RPMI8226 (cell line): Measurements from ENCODE around the gene INTS4.
"Not testable (repeated sequence)": the region's sequence is repeated elsewhere in the genome, so short reads cannot be mapped to it uniquely, and the experiment has no call there.

ENCODE experiments used
- DNase-seq: peaks from one replicate; pipeline ENCODE4 v3.0.0-alpha.2; 2015

Gene INTS4

DNA sequence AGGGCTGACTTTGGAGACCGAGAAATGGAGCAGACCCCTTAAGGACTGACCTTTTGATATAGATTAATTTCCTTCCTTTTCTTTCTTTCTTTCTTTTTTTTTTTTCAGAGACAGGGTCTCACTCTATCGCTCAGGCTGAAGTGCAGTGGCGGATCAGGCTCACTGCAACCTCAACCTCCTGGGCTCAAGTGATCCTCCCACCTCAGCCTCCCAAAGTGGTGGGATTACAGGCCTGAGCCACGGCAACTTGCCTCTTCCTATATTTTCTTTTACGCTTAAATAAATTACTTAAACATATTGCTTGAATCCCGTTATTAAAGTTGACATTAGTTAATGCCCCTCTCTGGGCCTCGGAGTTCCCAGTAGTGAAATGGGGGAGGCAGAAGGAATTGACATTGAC lies 29.0 kb upstream of the INTS4 start:
- DNase-seq, result no peak

DNA sequence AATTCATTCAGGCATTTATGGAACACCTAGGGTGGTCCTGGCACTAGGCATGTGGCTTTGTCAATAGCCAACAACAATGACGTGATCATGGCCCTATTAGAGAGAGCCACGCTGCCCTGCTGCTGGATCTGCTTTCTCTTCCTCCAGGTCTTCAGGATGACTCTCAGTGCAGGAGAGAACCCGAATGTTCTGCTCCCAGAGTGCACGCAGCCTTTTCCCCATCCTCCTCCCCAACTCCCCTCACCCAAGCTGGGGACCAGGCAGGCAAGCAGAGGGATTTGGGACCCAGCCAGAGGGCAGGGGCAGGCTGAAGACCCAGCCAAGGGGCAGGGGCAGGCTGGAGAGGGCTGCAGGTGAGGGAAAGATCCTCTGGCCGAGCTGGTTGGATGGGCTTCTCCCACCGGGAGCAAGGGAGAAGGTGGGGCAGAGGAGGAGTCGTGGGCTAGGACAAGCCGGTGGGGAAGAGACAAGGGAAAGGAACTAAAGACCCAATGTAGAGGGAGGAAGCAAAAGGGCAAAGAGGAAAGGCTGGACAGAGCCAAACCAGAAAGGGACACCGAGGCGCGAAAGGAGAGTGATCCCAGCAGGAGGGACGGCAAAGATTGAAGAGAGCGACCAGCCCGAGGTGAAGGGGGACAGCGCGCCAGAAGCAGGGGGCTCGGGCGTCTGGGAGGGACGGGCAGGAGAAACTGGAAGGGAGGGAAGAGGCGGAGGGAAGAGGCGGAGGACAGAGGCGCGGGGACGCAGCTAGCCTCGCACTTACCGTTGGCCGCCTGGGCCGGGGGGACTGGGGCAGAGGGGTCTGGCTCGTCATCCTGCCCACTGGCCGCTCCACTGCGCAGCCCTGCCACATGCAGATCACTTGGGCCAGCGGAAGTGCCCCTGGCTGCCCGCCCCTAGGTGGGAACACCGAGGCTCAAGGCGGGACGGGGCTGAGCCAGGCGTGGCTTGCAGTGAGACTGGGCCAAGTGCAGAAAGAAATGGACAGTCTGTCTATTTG lies 28.2 kb upstream of the INTS4 start, which contains the start of gene KCTD14:
TSS of gene KCTD14 (minus strand) at position 880 of the 1,000 bp plus-strand sequence. CDS start at position 853, 27 bp downstream.
- DNase-seq, result no peak

DNA sequence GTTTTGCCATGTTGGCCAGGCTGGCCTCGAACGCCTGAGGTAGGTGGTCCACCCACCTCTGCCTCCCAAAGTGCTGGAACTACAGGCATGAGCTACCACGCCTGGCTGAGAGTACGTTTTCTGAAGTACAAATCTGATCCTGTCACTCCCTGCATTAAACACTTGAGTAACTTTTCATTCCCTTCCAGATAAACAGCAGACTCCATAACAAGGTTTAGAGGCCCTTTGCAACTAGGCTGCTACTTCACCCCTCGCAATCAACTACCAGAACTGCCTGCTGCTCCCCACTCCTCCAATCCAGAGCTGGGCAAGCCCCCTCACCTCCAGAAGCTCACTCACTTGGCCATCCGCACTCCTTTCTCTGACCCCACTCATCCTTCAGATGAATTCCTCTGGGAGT lies 27.1 kb upstream of the INTS4 start:
- DNase-seq, result no peak

DNA sequence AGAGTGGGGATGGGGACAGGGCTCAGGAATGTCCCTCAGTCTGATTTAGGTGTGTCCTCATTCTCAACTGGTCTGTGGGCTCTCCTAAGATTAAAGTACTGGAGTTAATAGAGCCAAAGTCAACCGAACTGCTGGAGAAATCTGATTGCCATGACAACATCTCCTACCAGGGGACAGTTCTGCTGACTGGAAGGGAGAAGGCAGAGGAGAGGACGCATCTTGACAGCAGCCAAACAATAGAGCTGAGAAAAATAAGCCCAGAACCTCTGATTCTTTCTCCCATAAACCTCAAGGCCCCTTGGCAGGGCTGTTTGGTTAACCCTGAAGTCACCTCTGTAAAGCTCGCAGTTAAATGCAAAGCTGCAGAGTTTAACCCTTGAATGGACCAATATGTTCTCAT lies 25.8 kb upstream of the INTS4 start:
- DNase-seq, result no peak

DNA sequence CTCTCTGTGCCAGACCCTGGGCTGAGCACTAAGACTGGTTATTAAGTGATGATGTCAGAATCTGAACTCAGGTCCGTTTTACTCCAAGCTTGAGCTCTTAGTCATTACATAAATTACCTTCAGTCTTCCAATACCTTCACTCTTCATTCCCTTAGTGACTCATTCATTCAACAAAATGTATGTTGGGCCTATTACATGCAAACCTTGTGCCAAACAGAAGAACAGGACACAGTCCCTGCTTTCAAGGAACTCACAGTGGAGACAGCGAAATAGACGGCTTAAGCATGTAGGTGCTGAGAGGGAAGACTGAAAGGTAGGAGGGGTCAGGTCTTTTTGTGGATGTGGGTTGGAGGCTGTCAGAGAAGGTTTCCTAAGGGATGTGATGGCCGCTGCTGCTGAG lies 25.3 kb upstream of the INTS4 start:
- no peak for DNase-seq

DNA sequence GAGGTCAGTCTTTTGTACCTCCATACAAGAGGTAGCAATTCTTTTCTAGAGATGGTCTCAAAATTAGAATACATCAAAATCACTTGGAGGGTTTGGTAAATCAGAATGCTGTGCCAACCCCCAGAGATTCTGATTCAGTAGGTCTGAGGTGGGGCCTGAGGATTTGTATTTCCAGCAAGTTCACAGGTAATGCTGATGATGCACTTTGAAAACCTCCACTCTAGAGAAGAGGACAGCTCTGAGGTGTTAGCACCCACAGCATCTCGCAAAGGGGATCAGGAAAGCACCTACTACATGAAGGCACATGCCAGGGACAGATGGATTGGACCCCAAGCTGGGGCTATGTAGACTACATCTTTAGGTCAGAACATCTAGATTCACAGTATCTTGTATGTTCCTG lies 21.4 kb upstream of the INTS4 start:
- no peak for DNase-seq

DNA sequence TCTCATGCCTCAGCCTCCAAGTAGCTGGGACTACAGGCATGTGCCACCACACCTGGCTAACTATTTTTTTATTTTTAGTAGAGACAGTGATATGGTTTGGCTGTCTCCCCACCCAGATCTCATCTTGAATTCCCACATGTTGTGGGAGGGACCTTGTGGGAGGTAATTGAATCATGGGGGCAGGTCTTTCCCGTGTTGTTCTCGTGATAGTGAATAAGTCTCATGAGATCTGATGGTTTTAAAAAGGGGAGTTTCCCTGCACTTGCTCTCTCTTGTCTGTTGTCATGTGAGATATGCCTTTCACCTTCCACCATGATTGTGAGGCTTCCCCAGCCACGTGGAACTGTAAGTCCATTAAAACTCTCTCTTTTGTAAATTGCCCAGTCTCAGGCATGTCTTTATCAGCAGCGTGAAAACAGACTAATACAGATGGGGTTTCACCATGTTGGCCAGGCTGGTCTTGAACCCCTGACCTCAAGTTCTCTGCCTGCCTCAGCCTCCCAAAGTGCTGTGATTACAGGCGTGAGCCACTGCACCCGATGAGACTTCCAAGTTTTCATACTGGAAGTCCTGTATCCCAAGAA lies 20.6 kb upstream of the INTS4 start:
- DNase-seq, result not testable (repeated sequence)

DNA sequence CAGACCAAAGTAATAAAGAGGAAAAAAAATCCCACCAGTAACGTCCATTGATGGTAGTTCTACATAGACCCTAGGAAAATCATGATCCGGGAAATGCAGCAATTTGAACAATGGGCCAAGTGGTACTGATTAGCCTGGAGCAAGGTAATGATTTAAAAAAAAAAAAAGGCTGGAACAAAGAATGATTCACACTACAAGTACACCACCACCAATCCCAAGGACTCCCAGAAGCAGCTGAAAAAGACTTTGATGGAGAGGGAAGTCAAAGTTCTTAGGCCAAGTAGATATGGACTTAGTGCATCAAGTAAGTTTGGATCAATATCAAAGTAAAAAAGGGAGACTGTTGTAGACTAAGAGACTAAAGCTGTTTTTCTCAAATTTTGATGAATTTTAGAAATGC lies 16.8 kb upstream of the INTS4 start:
- DNase-seq, result no peak

DNA sequence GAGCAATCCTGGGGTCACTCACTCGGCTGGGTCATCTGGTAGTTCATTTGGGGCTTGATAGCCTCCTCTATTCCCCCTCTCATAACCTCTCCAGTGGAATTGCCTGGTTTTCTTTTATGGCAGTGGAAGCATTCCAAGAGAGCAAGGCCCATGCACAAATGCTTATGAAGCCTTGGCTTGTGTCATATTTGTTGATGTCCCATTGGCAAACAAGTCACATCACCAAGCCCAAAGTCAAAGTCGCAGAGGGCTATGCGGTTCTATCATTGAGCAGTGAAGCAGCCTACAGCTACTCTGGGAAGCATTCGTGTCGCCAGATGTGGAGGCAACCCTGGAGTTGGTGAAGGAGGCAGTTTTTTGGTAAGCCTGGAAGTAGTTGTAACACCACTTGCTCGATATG lies 16.3 kb upstream of the INTS4 start:
- DNase-seq, result no peak

DNA sequence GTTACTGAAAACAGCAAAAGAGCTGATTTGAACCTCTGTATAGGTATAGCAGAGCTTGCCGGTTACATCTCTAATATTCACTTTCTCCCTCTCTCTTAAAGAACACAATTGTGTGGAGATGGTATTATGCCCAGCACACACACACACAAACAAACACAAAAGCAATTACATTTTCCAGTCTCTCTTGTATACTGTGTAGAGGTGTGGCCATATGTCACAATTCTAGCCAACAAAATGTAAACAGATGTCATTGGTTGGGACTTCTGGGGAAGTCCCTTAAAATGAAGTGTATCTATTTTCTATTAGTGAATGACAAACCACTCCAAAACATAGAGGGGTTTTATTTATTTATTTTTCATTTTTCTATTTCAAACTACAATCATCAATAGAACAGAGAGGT lies 15.8 kb upstream of the INTS4 start:
- DNase-seq, result no peak

DNA sequence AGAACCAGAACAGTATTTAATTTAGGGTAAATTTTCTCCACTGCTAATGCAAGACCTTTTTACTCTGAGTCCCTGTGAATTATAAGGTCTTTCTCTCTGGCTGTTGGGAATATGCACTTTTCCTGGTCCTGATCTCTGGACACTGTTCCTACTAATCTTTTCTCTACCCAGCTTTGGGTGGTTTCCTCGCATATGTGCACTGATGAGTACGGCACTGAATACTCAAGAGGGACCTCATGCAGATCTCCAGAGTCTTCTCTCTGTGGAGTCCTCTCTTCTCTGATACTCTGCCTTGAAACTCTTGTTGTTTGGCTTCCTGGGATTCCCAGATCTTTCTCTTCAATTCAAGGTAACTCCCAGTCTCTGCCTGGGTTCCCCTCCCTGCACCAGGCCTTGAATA lies 14.6 kb upstream of the INTS4 start:
- no peak for DNase-seq

DNA sequence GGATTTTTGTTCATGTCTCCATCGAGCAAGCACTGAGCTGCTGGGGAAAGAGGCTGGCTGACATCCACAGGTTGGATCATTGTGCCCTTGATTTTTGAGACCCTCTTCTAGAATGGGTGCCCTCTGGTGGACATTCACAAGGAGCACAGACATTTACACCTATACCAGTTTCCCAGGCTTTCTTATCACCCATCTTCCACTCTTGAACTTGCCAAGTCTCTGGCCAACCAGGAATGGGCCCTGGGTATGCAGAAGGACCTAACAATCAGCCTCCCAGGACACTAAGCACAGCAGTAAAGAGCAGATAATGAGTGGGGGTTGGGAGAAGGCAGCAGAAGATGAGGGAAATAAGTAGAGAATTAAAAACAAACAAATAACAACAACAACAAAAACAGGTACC lies 5.7 kb upstream of the INTS4 start:
- DNase-seq, result peak; percentile 74

DNA sequence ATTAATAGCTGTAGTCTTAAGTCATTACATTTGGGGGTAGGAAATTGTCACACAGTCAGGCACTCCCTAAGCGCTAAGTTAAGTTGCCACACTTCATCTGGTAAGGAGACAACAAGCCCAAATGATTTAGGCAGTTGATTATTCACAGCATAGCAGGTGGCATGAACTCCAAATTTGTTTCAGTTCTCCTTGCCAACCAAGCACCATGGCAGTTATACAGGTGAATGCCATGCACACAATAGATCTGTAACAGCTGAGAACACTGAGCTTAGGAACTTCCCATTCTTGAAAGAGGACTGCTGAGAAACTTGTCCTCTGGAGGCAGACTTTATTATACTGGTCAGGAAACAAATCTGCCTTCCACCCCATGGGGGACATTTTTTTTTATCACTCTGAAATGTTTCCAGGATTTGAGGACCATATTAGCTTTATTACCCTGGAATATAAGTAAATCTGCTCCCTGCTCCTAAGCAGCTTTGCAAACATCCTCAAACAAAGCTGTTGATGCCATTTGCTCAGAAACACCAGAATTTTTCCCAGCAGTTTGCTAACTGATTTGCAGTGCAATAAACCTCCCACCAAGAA lies 5.1 kb upstream of the INTS4 start:
- DNase-seq, result peak; percentile 51

DNA sequence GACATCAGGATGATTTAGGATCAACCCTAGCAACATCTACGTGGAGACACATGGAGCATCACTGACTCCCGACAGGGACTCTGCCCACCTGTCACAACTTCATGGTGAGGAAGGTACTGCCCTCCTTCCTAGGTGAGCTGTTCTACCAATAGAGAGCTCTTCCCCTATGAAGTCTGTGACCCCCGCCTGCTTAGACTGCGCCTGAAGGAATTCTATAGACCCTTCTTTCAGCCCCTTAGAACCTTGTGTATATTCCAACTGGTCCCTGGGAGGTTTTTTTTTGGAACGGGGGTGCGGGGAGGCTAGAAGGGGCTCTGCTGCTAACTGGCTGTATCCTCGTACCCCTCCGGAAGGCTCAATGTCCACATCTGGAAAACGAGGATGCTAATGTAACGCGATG lies 566 bp downstream of the INTS4 start:
- DNase-seq, result no peak

DNA sequence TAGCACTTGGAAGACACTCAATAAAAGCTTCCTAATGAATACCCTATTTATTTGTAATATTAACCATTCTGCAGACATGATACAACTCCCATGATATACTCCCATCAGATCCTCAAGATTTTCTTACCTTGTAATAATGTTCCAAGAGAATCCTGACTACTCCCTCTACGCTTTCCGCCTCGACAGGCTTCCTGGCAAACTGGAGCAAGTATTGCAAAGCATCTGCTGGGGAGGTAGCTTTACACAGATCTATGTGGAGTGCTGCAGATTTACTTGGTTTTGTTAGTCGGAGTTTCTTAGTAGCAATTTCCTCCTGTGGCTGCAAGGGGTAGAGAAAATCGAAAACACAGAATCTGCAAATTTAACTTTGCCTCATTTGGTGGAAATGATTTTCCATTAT lies 3.5 kb downstream of the INTS4 start:
- no peak for DNase-seq

DNA sequence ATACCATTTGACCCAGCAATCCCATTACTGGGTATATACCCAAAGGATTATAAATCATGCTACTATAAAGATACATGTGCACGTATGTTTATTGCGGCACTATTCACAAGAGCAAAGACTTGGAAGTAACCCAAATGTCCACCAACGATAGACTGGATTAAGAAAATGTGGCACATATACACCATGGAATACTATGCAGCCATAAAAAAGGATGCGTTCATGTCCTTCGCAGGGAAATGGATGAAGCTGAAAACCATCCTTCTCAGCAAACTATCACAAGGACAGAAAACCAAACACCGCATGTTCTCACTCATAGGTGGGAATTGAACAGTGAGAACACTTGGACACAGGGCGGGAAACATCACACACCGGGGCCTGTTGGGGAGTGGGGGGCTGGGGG lies 8.0 kb downstream of the INTS4 start:
- not testable (repeated sequence) for DNase-seq

DNA sequence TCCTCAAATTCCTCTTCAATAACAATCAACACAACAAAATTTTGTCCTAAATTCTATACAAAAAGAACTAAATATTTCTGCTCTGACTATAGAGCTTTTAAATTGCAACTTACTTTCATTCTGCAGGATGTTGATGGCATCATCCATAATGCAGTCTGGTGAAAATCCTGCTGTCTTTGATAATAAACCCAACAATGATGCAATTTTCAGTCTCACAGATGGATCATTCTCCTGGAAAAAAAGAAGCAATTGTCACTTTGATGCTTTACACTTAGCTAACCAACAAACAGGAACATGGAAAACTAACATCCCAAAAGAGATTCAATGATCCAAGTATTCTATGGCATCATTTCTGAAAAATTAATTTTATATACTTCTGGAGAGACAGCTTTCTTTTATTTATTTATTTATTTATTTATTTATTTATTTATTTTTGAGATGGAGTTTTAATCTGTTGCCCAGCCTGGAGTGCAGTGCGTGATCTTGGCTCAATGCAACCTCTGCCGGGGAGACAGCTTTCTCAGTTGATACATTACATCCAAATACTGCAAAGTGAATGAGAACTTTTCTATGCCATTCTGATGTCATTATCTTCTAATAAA lies 13.0 kb downstream of the INTS4 start:
- no peak for DNase-seq

DNA sequence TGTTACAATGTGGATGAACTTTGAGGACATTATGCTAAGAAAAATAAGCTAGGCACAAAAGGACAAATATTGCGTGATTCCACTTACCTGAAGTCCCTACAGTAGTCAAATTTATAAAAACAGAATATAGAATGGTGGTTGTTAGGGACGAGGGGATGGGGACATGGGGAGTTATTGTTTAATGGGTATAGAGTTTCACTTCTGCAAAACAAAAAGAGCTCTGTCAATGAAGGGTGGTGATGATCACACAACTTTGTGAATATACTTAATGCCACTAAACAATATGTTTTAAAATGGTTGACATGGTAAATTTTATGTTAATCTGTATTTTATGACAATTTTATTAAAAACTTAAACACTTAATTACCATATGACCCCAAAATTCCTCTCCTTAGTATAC lies 26.1 kb downstream of the INTS4 start:
- peak; percentile 16 for DNase-seq

DNA sequence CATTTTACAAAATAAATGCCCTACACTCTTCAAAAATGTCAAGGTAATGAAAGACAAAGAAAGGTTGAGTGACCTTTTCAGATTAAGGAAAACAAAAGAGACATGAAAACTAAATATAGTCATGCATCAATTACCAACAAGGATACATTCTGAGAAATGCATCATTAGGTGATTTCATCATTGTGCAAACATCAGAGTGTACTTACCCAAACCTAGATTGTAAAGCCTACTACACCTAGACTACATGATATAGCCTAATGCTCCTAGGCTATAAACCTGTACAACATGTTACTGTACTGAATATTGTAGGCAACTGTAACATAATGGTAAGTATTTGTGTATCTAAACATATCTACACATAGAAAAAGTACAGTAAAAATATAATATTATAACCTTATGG lies 26.7 kb downstream of the INTS4 start:
- DNase-seq, result no peak

DNA sequence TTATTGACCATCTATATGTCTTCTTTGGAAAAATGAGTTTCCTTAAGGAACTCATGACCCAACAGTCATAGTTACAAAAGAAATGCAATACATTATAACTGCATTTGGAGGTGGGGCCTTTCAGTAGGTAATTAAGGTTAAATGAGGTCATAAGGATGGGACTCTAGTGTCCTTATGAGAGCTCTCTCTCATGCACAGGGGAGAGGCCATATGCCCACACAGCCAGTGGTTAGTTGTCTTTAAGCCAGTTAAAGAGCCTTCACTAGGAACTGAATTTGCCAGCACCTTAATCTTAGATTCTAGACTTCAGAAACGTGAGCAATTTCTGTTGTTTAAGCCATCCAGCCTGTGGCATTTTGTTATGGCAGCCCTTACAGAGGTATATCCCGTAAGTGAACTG lies 27.3 kb downstream of the INTS4 start:
- no peak for DNase-seq

DNA sequence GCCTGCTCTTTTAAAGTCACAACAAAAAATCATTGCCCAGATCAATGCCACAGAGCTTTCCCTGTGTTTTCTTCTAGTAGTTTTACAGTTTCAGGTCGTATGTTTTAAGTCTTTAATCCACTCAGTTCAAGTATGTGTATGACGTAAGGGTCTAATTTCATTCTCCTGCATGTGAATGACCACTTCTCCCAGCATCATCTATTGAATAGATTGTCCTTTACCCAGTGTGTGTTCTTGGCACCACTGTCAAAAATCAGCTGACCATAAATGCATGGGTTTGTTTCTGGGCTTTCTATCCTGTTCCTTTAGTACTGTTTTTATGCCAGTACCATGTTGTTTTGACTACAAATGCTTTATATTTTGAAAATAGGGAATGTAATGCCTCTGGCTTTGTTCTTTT lies 28.1 kb downstream of the INTS4 start:
- DNase-seq, result no peak

DNA sequence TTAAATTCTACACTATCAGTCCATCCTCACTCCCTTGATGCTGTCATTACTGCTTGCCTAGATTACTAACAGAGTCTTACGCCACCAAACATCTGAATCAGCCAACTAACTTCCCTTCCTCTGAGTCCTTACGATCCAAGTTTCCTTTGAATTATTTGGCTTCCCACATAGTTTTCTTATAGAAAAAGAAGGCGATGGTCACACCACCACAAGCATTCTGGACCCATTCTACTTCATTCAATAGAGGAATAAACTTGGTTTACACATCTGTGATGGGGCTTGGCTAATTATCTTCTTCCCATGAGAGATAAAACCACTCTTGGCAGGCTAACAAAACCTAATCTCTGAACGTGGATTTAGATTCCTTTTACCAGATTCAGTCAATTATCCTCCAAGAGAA lies 35.0 kb downstream of the INTS4 start:
- DNase-seq, result no peak

DNA sequence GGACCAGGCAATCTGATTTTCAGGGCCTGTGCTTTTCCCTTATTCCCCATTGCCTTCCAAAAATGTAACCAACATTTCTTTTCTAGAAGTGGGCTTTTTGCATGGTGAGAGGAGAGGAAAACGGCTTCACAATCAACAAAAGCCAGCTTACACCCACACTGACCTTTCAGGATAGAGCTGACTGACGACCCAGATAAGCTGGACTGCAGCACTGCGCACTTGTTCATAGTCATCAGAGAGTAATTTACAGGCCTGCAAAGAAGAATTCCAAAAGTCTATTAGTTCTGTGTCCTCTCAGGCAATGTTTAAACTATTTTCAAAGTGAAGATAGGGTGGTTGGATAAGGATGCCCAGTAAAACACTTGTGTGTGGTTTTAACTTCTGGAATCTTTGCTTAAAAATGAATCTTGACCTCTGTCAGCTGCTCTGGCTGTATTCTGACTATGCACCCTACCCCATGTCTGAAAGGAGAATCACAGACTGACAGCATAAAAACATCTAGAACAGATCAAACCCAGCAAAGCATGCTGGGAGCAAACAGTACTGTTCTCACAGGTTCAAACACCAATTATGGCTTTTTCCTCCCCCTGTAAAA lies 35.8 kb downstream of the INTS4 start:
- not testable (repeated sequence) for DNase-seq
